Mesendoderm (in vitro differentiated cells): ENCODE results near the gene SCNN1B.
"Not testable (repeated sequence)": the region's sequence is repeated elsewhere in the genome, so short reads cannot be mapped to it uniquely, and the experiment has no call there.

Experiments
- DNase-seq: peaks from one replicate; pipeline ENCODE4 v3.0.0; 2013
- H2AK5ac ChIP-seq: 2 replicates; pipeline ENCODE4 v1.6.1; 2013; ENCODE audit warnings: low read length, inconsistent platforms
- H2BK120ac ChIP-seq: 2 replicates; pipeline ENCODE4 v1.6.1; 2013; ENCODE audit warnings: low read depth, mild to moderate bottlenecking, low read length, moderate library complexity, mixed read lengths
- H2BK15ac ChIP-seq: replicated peaks from 2 replicates; pipeline ENCODE4 v1.6.1; 2013; ENCODE audit warnings: low read depth, mild to moderate bottlenecking, moderate library complexity
- H2BK5ac ChIP-seq: 2 replicates; pipeline ENCODE4 v1.6.1; 2013; ENCODE audit warnings: low read length, inconsistent platforms
- H3K18ac ChIP-seq: 2 replicates; pipeline ENCODE4 v1.6.1; 2013; ENCODE audit warnings: mild to moderate bottlenecking, low read length, mixed read lengths
- H3K23ac ChIP-seq: one replicate; pipeline ENCODE4 v1.6.1; 2013; ENCODE audit warnings: low read length
- H3K27ac ChIP-seq: 2 replicates; pipeline ENCODE4 v1.5.1; 2013; ENCODE audit warnings: low read depth, mild to moderate bottlenecking, inconsistent platforms, low read length, moderate library complexity
- H3K27me3 ChIP-seq: 2 replicates; pipeline ENCODE4 v1.6.1; 2013; ENCODE audit warnings: low read length, control low read depth, mild to moderate bottlenecking, inconsistent platforms; ENCODE audit not compliant: insufficient read depth, poor library complexity
- H3K36me3 ChIP-seq: 2 replicates; pipeline ENCODE4 v1.6.1; 2013; ENCODE audit warnings: low read length, inconsistent platforms; ENCODE audit not compliant: control insufficient read depth, insufficient read depth
- H3K4ac ChIP-seq: one replicate; pipeline ENCODE4 v1.6.1; 2013; ENCODE audit warnings: low read depth, mild to moderate bottlenecking, low read length, moderate library complexity
- H3K4me1 ChIP-seq: 2 replicates; pipeline ENCODE4 v1.6.1; 2013; ENCODE audit warnings: low read depth, low read length, inconsistent platforms; ENCODE audit not compliant: control insufficient read depth
- H3K4me2 ChIP-seq: 2 replicates; pipeline ENCODE4 v1.6.1; 2013; ENCODE audit warnings: low read length
- H3K4me3 ChIP-seq: 2 replicates; pipeline ENCODE4 v1.5.1; 2013; ENCODE audit warnings: mild to moderate bottlenecking, low read length
- H3K56ac ChIP-seq: one replicate; pipeline ENCODE4 v1.6.1; 2013; ENCODE audit warnings: low read length
- H3K79me1 ChIP-seq: 2 replicates; pipeline ENCODE4 v1.6.1; 2013; ENCODE audit warnings: low read length, inconsistent platforms
- H3K79me2 ChIP-seq: 2 replicates; pipeline ENCODE4 v1.6.1; 2013; ENCODE audit warnings: mild to moderate bottlenecking, low read length; ENCODE audit not compliant: control insufficient read depth, insufficient read depth
- H3K9ac ChIP-seq: 2 replicates; pipeline ENCODE4 v1.6.1; 2013; ENCODE audit warnings: low read length, inconsistent platforms
- H4K5ac ChIP-seq: one replicate; pipeline ENCODE4 v1.6.1; 2013; ENCODE audit warnings: low read length
- H4K8ac ChIP-seq: one replicate; pipeline ENCODE4 v1.6.1; 2013; ENCODE audit warnings: low read depth, mild to moderate bottlenecking, control low read depth, low read length, moderate library complexity
- WGBS: extraction: QIAGEN DNeasy Blood & Tissue Kit; methylation state at CpG from one replicate; pipeline ENCODE4 v1.1.7; 2013; ENCODE audit warnings: low lambda C conversion rate, missing lambda C conversion rate; ENCODE audit not compliant: insufficient coverage; ENCODE audit errors: extremely low coverage; 5-methylcytosine and 5-hydroxymethylcytosine counted together

Gene SCNN1B

GRCh38 chr16:23388786-23389185 is 86.7 kb downstream of the SCNN1B start:
- Histone ChIP-seq H3K56ac (no peak overlapping the region), H3K79me1 (no peaks in the 10 kb centered on the region), H3K27me3 (no peaks in the 10 kb centered on the region), H3K23ac (no peak overlapping the region), H3K27ac (no peak overlapping the region), H4K5ac (no peak overlapping the region), H3K18ac (no peak overlapping the region), H3K4ac (no peak overlapping the region), H3K4me1 (no peaks in the 10 kb centered on the region), H2BK15ac (no peak overlapping the region), H3K4me3 (no peak overlapping the region), H3K36me3 (peaks cover 2% of the 10 kb centered on the region), H4K8ac (no peak overlapping the region), H3K9ac (no peak overlapping the region), H2AK5ac (no peak overlapping the region), H2BK120ac (no peak overlapping the region), H3K79me2 (no peaks in the 10 kb centered on the region), H3K4me2 (no peak overlapping the region), H2BK5ac (no peak overlapping the region)
- whole genome bisulfite sequencing = no CpG with 5 or more reads among the region's 15 CpGs
- no peak for DNase-seq

DNA sequence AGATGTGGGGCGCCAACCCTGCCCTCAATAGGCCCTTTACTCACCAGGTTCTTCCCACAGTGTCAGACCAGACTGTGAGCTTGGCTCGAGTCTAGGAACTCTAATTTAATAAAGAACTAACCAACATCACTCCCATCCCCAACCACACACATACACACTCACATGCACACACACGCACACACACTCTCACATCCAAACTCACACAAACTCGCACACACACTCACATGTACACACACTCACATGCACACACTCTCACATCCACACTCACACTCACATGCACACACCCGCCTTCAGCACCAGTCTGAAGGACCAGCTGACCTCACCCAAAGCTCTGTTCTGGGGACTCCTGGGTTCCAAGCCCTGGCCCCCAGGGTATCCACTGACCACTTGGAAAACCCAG is 87.1 kb downstream of the SCNN1B start:
- Histone ChIP-seq H2BK5ac (no peak overlapping the region), H3K23ac (no peak overlapping the region), H4K8ac (no peak overlapping the region), H3K4ac (no peak overlapping the region), H3K9ac (no peak overlapping the region), H2AK5ac (no peak overlapping the region), H3K18ac (no peak overlapping the region), H3K56ac (no peak overlapping the region), H3K79me1 (no peaks in the 10 kb centered on the region), H3K36me3 (peaks cover 2% of the 10 kb centered on the region), H2BK15ac (no peak overlapping the region), H3K4me2 (no peak overlapping the region), H3K27me3 (no peaks in the 10 kb centered on the region), H3K4me3 (no peak overlapping the region), H4K5ac (no peak overlapping the region), H3K79me2 (no peaks in the 10 kb centered on the region), H3K27ac (no peak overlapping the region), H3K4me1 (no peaks in the 10 kb centered on the region), H2BK120ac (no peak overlapping the region)
- WGBS = 100% methylated on average over 2 of the region's 5 CpGs
- no peak for DNase-seq

- H2BK5ac ChIP-seq, H3K27ac ChIP-seq, H4K8ac ChIP-seq, H2AK5ac ChIP-seq, H3K36me3 ChIP-seq, H4K5ac ChIP-seq, DNase-seq, H3K4ac ChIP-seq, H3K18ac ChIP-seq, H3K4me1 ChIP-seq, H3K79me1 ChIP-seq, H2BK15ac ChIP-seq, H3K4me3 ChIP-seq, H3K79me2 ChIP-seq, H3K9ac ChIP-seq, H3K27me3 ChIP-seq, H3K56ac ChIP-seq, H3K23ac ChIP-seq, H3K4me2 ChIP-seq, H2BK120ac ChIP-seq: not testable (repeated sequence)
- WGBS = no CpG with 5 or more reads among the region's 8 CpGs
These were observed 87.8 kb downstream of the SCNN1B start for GRCh38 chr16:23389936-23390335.

- H3K79me1 ChIP-seq = no peaks in the 10 kb centered on the region
- H2BK120ac ChIP-seq = no peak overlapping the region
- no peak overlapping the region for H4K8ac ChIP-seq
- H2BK5ac ChIP-seq = no peak overlapping the region
- H3K27me3 ChIP-seq = no peaks in the 10 kb centered on the region
- no peak for DNase-seq
- no peak overlapping the region for H3K56ac ChIP-seq
- WGBS = no CpG with 5 or more reads among the region's 17 CpGs
- H3K4me3 ChIP-seq = no peak overlapping the region
- H3K4me2 ChIP-seq = no peak overlapping the region
- peaks cover 2% of the 10 kb centered on the region for H3K36me3 ChIP-seq
- no peak overlapping the region for H3K9ac ChIP-seq
- H4K5ac ChIP-seq = no peak overlapping the region
- H3K79me2 ChIP-seq = no peaks in the 10 kb centered on the region
- no peak overlapping the region for H3K27ac ChIP-seq
- no peak overlapping the region for H2AK5ac ChIP-seq
- H3K4me1 ChIP-seq = no peaks in the 10 kb centered on the region
- H3K4ac ChIP-seq = no peak overlapping the region
- no peak overlapping the region for H2BK15ac ChIP-seq
- H3K23ac ChIP-seq = no peak overlapping the region
- H3K18ac ChIP-seq = no peak overlapping the region
These were observed 89.5 kb downstream of the SCNN1B start for GRCh38 chr16:23391381-23392222.

GRCh38 chr16:23392223-23392600 is 90.1 kb downstream of the SCNN1B start:
- H3K56ac ChIP-seq = no peak overlapping the region
- no peak overlapping the region for H3K27ac ChIP-seq
- no peaks in the 10 kb centered on the region for H3K4me1 ChIP-seq
- H3K27me3 ChIP-seq = no peaks in the 10 kb centered on the region
- H3K9ac ChIP-seq = no peak overlapping the region
- no peak overlapping the region for H3K18ac ChIP-seq
- no CpG with 5 or more reads among the region's 6 CpGs for WGBS
- H4K5ac ChIP-seq = no peak overlapping the region
- no peak overlapping the region for H3K4ac ChIP-seq
- H2BK15ac ChIP-seq = no peak overlapping the region
- H3K23ac ChIP-seq = no peak overlapping the region
- no peak overlapping the region for H3K4me3 ChIP-seq
- no peak overlapping the region for H2BK120ac ChIP-seq
- no peak overlapping the region for H2BK5ac ChIP-seq
- no peak overlapping the region for H4K8ac ChIP-seq
- no peak overlapping the region for H2AK5ac ChIP-seq
- H3K4me2 ChIP-seq = no peak overlapping the region
- H3K36me3 ChIP-seq = peaks cover 2% of the 10 kb centered on the region
- DNase-seq = no peak
- no peaks in the 10 kb centered on the region for H3K79me2 ChIP-seq
- H3K79me1 ChIP-seq = no peaks in the 10 kb centered on the region
